NOMO-1 treated with dmso at 0.1 percent for 144 hours (cell line): ENCODE results near the gene PDZRN3.
"Not testable (repeated sequence)": the region's sequence is repeated elsewhere in the genome, so short reads cannot be mapped to it uniquely, and the experiment has no call there.

Experiments
- DNase-seq: peaks from one replicate; lab custom pipeline; 2025; ENCODE audit not compliant: unreplicated experiment; lab: John Stamatoyannopoulos, UW

Gene PDZRN3

DNA sequence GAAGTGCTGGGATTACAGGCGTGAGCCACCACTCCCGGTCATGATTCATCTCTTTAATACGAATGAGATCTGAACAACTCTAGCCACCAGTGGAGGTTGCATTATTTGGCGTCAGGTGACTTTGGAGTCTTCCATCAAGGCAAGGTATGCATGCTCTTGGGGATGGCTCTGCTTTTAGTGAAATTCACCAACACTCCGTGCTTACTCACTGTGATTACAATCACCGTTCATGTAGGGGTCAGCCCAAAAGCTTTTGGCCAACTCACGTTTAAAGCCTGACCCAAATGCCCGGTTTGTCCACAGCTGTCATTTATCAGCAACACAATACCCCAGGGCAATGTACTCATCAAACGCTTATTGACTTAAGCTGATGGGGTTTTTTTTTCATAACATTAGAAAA, 155.4 kb downstream of the PDZRN3 start:
- DNase-seq, result no peak

- DNase-seq, result no peak
Observed at GRCh38 chr3:73467211-73467610, 157.5 kb downstream of the PDZRN3 start.

- DNase-seq, result no peak
Observed at GRCh38 chr3:73465926-73466325, 158.8 kb downstream of the PDZRN3 start.

DNA sequence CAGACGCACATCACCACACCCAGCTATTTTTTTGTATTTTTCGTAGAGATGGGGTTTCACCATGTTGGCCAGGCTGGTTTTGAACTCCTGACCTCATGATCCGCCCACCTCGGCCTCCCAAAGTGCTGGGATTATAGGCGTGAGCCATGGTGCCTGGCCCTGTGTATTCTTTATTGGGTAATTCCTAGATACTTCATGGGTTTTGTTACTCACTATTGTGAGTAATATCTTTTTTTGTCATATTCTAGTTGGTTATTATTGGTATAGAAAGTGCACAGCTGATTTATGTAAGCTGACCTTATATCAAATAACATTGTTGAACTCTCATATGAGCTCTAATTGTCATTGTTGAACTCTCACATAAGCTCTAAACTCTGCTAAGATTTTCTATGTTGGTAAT, 160.6 kb downstream of the PDZRN3 start:
- not testable (repeated sequence) for DNase-seq

GRCh38 chr3:73461547-73461946, 163.2 kb downstream of the PDZRN3 start:
- no peak for DNase-seq

DNA sequence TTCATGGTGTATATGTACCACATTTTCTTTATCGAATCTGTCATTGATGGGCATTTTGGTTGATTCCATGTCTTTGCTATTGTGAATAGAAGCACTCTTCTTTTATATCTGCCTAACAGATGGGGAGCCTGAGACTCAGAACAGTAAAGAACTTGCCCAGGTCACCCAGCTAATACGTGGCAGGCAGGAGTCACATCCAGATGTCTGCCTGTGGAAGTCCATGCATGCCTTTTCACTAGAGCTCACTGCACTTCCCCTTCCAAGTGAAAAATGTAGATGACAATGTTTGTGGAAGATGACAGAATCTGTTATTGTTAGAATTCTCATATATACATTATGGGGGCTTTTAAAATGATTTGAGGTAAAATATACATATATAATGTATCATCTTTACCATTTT, 165.0 kb downstream of the PDZRN3 start:
- DNase-seq, result no peak

DNA sequence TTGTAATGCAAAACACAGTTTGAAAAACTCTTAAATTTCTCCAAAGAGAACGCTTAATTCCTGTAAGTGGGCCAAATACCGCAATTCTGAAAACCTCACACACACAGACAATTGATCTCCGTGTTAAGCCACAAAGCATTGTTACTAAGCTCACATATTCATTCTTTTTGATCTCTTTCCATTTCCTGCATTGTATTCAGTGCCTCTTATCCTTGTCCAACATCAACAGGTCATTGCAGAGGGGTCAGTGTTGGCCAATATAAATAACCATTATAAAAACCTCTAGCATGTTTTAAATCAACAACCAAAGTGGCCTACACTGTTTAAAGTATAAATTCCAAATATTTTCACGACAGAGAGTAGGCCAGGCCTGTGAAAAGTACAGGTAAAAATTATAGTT, 171.1 kb downstream of the PDZRN3 start:
- no peak for DNase-seq

DNA sequence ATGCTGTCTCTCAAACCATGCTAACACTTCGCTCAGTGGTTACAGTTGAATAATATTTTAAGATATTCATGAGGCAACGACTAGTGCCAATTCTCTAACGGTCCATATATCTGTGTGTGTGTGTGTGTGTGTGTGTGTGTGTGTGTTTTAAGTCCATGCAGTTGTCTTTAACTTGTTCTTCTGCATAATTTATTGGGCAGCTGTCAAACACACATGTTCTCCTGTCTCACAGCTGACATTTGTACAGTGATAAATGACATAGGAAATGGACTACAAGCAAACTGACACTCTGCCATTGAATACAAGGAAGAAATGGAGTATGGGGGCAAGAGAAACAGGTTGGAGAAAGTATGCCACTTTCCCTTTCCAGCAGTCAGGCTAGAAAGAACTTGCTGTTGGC, 172.0 kb downstream of the PDZRN3 start:
- DNase-seq, result no peak

DNA sequence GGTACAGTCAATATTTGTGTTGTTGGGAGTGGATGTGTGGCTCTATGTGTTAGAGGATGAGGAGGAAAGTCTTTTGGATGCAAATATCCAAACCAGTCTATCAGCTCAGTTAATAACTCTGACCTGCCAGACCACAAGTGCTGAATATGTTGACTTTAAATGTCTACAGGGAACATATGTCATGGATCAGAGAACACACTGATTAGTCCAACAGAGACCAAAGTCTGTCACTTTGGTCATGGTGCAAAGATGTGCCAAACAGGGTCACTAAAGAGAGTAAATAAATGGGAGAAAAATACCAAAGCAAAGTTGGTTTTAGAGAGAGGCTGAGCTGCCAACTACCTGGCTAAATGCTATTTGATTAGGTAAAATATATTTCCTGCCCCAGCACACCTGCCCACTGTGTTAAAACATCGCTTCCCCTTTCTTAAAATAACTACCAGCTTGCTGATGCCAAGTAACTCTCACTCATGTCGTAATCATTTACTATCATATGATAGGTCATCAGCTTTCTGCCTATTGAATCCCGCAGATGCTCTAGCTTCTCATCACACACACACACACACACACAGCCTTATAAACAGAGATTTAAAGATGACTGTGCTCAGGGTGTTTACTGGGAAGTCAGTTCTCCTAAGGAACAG, 173.3 kb downstream of the PDZRN3 start:
- peak; percentile 17 for DNase-seq

GRCh38 chr3:73449774-73450173, 175.0 kb downstream of the PDZRN3 start:
- DNase-seq, result no peak

DNA sequence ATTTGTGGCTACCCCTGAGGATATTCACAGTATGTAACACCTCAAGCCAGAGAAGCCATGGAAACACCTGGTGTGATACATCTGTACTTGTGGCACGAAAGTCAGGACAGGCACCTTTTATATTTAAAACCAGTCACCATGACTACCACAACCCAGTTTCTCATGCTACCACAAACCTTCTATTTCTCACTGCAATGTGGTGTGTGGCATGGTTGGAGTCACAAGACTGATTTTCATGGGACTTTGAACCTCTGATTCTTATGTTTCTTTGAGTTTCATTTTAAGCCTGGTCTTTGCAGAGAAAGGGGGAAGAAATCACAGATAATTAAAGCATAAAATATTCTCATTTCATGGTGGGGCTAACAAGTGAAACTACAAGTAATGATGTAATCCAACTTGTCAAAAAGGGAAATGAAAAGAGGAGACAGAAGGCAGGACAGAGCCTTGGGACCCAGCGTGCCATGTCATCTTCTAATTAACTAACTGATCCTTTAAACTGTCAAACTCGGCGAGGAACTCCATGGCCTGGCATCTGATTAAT, 175.9 kb downstream of the PDZRN3 start:
- peak; percentile 71 for DNase-seq

GRCh38 chr3:73448041-73448440, 176.7 kb downstream of the PDZRN3 start:
- no peak for DNase-seq

DNA sequence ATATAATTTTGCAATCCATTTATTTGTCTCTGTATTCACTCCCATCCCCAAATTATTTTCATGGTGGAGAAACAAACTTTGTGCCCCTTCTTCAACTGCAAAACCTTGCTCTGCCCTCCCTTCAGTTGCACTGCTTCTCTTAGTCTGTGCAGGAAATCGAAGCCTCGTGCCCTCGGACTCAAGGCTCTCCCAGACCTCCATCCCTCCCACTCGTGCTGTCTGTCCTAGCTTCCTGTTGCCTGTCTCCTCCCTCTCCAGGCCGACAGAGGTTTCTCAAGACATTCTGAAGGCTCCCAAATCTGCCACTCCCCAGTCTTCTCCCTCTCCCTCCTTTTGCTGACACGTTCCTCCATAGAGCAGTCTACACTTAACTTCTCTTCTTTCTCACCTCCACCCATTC, 177.6 kb downstream of the PDZRN3 start:
- no peak for DNase-seq

DNA sequence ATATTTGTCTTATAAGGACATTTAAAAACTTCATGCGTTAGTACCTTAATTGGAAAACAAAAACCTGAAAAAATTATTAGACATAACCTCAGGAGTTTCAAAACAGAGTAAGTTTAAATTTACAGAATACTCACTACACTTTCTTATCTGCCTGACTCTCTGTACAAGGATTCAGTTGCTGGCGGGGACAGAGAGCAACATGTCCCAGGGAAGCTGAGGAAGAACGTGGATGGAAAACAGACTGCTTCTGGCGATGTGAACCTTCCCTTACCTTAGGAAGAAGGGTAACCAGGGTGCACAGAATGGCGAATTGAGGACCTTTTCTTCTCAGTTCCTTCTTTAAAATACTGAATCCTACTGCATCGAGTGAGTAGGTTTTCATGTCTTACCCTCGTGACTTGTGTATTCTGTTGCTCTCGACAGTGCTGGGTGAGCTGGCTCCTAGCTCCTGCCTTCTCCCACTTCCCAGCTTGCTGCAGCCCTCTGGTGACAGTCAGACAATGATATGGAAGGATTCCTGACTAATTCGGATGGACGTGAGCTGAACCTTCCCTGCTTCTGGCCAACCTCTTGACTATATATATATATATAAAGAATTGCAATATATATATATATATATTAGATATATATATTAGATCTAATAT, 178.2 kb downstream of the PDZRN3 start:
- DNase-seq, result no peak

DNA sequence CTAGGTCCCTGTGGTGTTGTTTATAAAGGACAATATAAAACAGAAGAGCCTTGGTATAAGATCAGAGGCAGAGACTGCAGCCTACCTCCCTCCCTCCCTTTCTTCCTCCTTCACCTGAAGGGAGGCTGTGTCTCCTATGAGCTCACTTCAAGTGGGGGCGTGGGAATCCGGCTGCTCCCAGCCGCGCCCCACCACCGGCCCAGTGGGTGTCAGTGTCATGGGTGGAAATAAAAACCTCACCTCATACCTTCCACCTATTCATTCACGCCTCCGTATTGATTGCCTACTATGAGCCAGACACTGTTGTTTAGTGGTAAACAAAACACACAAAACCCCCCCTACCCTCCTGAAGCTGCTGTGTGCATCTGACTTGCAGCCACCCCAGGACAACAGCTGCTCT, 181.9 kb downstream of the PDZRN3 start:
- DNase-seq, result no peak

- DNase-seq, result no peak
Observed at GRCh38 chr3:73442152-73442551, 182.6 kb downstream of the PDZRN3 start.

- no peak for DNase-seq
Observed at GRCh38 chr3:73437828-73438227, 186.9 kb downstream of the PDZRN3 start.

DNA sequence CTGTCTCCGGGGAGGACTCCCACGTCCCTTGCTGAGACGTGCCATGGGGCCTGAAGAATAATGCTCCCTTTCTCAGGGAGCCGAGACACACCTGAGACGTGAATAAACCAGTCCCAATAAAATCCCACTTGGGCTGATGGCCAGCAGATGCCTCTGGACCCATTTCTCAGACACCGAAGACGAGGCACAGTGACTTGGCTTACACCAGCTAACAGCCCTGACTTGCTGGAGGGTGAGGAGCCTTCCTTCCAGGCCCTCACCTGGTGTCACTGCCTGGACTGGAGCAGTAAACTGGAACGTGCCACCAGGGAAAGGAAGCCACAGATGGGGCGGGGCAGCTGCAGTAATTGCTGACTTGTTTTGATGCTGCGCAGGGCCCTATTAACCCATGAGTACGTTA, 189.7 kb downstream of the PDZRN3 start:
- no peak for DNase-seq

GRCh38 chr3:73433687-73434086, 191.1 kb downstream of the PDZRN3 start:
- no peak for DNase-seq

GRCh38 chr3:73433079-73433478, 191.7 kb downstream of the PDZRN3 start:
- DNase-seq, result no peak

DNA sequence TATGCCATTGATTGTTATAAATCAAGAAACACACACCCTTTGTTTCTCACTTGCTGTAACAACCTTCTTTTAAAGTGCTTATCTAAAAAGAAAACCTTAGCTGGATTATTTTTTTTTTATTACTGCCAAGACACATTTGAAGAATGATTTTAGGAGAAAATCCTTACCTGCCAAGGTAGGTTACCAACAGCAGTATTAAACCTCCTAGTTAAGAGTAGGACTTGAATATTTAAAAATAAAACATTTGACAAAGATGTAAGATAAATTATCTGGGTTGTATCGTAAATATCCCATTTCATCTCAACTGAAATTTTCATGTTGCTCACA, 192.1 kb downstream of the PDZRN3 start:
- no peak for DNase-seq

DNA sequence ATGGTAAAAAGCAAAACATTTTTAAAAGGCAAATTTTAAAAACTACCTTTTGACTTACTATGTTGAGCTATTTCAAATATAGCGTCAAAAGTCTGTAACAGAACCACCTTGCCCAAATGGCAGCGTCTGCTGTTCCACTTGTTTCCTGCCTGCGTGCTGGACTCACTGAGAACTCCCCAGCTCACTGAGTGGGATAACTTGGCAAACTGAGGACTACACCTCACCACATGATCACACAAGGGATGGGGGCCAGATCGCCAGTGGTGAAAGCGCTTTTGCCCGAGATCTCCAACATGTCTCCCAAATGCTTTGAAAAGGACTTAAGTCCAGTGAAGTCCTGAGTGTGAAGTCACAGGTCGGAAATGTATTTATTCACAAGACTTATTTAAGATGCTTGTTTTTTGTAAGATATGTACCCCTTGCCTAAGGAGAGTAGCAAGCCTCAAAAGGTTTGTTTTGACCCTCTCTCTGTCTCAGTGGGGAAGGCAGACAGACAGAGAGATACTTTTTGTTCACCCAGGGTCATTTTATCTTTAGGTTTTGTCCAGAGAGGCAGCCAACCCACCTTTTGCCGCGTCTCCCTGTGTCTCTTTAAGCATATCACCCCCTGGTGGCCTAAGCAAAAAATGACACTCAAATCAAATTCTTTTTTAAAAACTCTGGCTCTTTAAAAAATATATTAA, 192.6 kb downstream of the PDZRN3 start:
- DNase-seq, result no peak
